H4 (cell line): Measurements from ENCODE around the gene PFDN5. TPM values are rescaled to one million over a fixed set of nuclear protein-coding genes. Genes with fewer than 3 reads are reported as not detected.

Experiments
- total RNA-seq: library from RNA; depleted of rRNA; stranded (reverse); fragments of >200 nt; shearing (Covaris generic); gene quantifications from 2 replicates; pipeline ENCODE4 v1.2.3, GENCODE V29; 2014; rRNA removed

The PFDN5 gene
- total RNA-seq, 1 experiment from 2014 or later: 537 TPM

Other genes starting within 250 kb of the PFDN5 start
- 18.3 and 20.2 TPM in 2 replicates for gene TNS2, start 245.5 kb upstream of the PFDN5 start, total RNA-seq
- 5.5 and 5.6 TPM in 2 replicates for gene SPRYD3, start 216.2 kb upstream of the PFDN5 start, total RNA-seq
- gene IGFBP6, start 197.9 kb upstream of the PFDN5 start, total RNA-seq: 265 and 375 TPM in 2 replicates
- 0.06 TPM in 1 of 2 replicates, not detected in the other for gene SOAT2, start 192.1 kb upstream of the PFDN5 start, total RNA-seq
- 4.7 and 6.3 TPM in 2 replicates for gene ZNF740, start 114.8 kb upstream of the PFDN5 start, total RNA-seq
- 0.66 and 2.8 TPM in 2 replicates for gene CSAD, start 114.6 kb upstream of the PFDN5 start, total RNA-seq
- 0.39 and 1.2 TPM in 2 replicates for gene ITGB7, start 88.3 kb upstream of the PFDN5 start, total RNA-seq
- 20.0 and 24.2 TPM in 2 replicates for gene RARG, start 63.3 kb upstream of the PFDN5 start, total RNA-seq
- 7.8 and 22.6 TPM in 2 replicates for gene ESPL1, start 27.2 kb upstream of the PFDN5 start, total RNA-seq
- gene MYG1, start 4.2 kb downstream of the PFDN5 start, total RNA-seq: 80.2 and 82.8 TPM in 2 replicates
- gene AAAS, start 26.1 kb downstream of the PFDN5 start, total RNA-seq: 57.0 and 74.6 TPM in 2 replicates
- not detected in 2 replicates for gene SP7, start 40.8 kb downstream of the PFDN5 start, total RNA-seq
- 26.9 and 33.4 TPM in 2 replicates for gene SP1, start 84.6 kb downstream of the PFDN5 start, total RNA-seq
- not detected in 2 replicates for gene AMHR2, start 128.3 kb downstream of the PFDN5 start, total RNA-seq
- gene PRR13, start 146.2 kb downstream of the PFDN5 start, total RNA-seq: 59.6 and 110 TPM in 2 replicates
- gene PCBP2, start 156.6 kb downstream of the PFDN5 start, total RNA-seq: 187 and 206 TPM in 2 replicates
- gene MAP3K12, start 203.9 kb downstream of the PFDN5 start, total RNA-seq: 9.1 and 14.3 TPM in 2 replicates
- gene TARBP2, start 205.7 kb downstream of the PFDN5 start, total RNA-seq: 46.4 and 47.0 TPM in 2 replicates
- not detected in 2 replicates for gene NPFF, start 211.9 kb downstream of the PFDN5 start, total RNA-seq